Measurements from ENCODE around the gene TEAD1. TPM values are rescaled to one million over a fixed set of nuclear protein-coding genes. Genes with fewer than 3 reads are reported as not detected.

The TEAD1 gene
- total and polyA plus RNA-seq, 2 donors (not counting 3 experiments of a cell fraction or from before 2014, with no cell fraction given) = 15.3 to 49.0 TPM

DNA sequence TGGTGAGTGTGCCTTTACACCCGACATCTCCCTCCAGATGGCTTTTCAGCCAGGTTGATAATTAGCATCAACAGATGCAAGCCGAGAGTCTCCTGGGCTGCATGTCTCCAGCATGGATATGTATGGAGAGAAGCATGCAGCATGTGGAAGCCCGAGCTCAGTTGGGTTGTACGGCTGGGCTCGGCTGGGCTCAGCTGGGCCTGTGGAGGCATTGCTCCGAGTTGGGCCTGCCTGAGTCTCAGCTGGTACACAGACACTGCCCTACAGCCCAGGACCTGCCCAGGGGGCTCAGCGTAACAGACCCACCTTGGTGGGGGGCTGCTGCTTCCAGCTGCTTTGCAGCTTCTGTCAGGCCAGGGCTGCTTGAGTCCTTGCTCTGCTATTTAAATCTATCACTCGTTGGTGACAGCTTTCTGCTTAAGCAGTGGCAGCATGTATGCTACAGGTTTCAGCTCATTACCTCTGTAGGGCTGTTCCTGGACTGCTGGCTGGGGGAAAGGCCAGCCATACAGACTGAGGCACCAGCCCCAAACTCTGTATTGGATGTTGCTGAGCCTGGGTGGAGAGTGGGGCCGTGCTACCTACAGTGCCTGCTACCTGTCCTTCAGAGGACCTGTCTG is 115.5 kb downstream of the TEAD1 start:
- H3K36me3 ChIP-seq (ENCODE audit: control insufficient read depth in 2 of 2, extremely low read depth in 1 of 2, insufficient read depth in 2 of 2, low read length in 2 of 2) = no peaks in the 10 kb centered on the region
- DNase-seq (ENCODE audit: low read depth, low spot score) = no peak
- no peak overlapping the region for H3K4me2 ChIP-seq (ENCODE audit: insufficient read depth, low read length)
- H3K27me3 ChIP-seq (ENCODE audit: control insufficient read depth in 2 of 2, insufficient read depth in 2 of 2, low read length in 2 of 2) = no peaks in the 10 kb centered on the region
- no peak overlapping the region for H3K27ac ChIP-seq (ENCODE audit: insufficient read depth, low read depth, low read length)
- H3K4me1 ChIP-seq (ENCODE audit: control insufficient read depth, extremely low read depth, insufficient read depth, low read length) = peaks cover 14% of the 10 kb centered on the region
- dilution Hi-C loops (cut with MboI; ENCODE audit: extremely low pct_ligation_motif_present, low sequenced_read_pairs) (no loop called here), intact Hi-C loops (cut with micrococcal nuclease) (no loop called here)
- H3K9me3 ChIP-seq (replicated peaks; ENCODE audit: control insufficient read depth, insufficient read depth, low read length) = no peaks in the 10 kb centered on the region
- TF ChIP-seq FOS (IDR thresholded peaks at IDR 0.05; ENCODE audit: borderline replicate concordance, insufficient read depth, low read length) (no peak), POLR2A (IDR thresholded peaks at IDR 0.05; ENCODE audit: low read depth, low read length) (no peak), MYC (IDR thresholded peaks at IDR 0.05; ENCODE audit: low read depth, low read length) (no peak), EZH2 (IDR thresholded peaks at IDR 0.05; ENCODE audit: borderline replicate concordance, low read depth, low read length, severe bottlenecking) (no peak), JUN (IDR thresholded peaks at IDR 0.05; ENCODE audit: borderline replicate concordance, insufficient read depth, insufficient read length, low read depth) (no peak), POLR2AphosphoS5 (IDR thresholded peaks at IDR 0.05; ENCODE audit: insufficient read depth, low read depth, low read length) (no peak), GATA2 (IDR thresholded peaks at IDR 0.05; ENCODE audit: insufficient read depth, insufficient read length, low read depth, low read length) (no peak)
- TF ChIP-seq, protein P1, sequence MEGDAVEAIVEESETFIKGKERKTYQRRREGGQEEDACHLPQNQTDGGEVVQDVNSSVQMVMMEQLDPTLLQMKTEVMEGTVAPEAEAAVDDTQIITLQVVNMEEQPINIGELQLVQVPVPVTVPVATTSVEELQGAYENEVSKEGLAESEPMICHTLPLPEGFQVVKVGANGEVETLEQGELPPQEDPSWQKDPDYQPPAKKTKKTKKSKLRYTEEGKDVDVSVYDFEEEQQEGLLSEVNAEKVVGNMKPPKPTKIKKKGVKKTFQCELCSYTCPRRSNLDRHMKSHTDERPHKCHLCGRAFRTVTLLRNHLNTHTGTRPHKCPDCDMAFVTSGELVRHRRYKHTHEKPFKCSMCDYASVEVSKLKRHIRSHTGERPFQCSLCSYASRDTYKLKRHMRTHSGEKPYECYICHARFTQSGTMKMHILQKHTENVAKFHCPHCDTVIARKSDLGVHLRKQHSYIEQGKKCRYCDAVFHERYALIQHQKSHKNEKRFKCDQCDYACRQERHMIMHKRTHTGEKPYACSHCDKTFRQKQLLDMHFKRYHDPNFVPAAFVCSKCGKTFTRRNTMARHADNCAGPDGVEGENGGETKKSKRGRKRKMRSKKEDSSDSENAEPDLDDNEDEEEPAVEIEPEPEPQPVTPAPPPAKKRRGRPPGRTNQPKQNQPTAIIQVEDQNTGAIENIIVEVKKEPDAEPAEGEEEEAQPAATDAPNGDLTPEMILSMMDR (IDR thresholded peaks at IDR 0.05; ENCODE audit: extremely low read depth in 1 of 2, insufficient read depth in 1 of 2, low read depth in 1 of 2, low read length in 2 of 2) = no peak
- TF ChIP-seq, protein P2, sequence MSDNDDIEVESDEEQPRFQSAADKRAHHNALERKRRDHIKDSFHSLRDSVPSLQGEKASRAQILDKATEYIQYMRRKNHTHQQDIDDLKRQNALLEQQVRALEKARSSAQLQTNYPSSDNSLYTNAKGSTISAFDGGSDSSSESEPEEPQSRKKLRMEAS (IDR thresholded peaks at IDR 0.05; ENCODE audit: insufficient read depth, insufficient read length) = no peak
- ChIA-PET CTCF (interaction anchor here (0.8 to 2.4 kb wide), 3 partner anchors 11 to 20 kb away, joined by 3 to 8 read pairs (median 3); no protein-coding TSS in a partner anchor), POLR2A (no interaction called here)
- H3K9me1 ChIP-seq (replicated peaks; ENCODE audit: control insufficient read depth, extremely low read depth, insufficient read depth, low read length) = no peaks in the 10 kb centered on the region
- H2AFZ ChIP-seq (ENCODE audit: low read depth, low read length) = no peak overlapping the region
- no peak overlapping the region for H3K9ac ChIP-seq (replicated peaks; ENCODE audit: extremely low read depth, insufficient read depth, low read length)
- no peak for FAIRE-seq
- no peak overlapping the region for H3K4me3 ChIP-seq (replicated peaks in 1 of 3; ENCODE audit: insufficient read depth in 1 of 3, low read depth in 1 of 3, low read length in 3 of 3)
- no peaks in the 10 kb centered on the region for H4K20me1 ChIP-seq (replicated peaks; ENCODE audit: control insufficient read depth, extremely low read depth, insufficient read depth, low read length)
- H3K79me2 ChIP-seq (ENCODE audit: control insufficient read depth, insufficient read depth, low read length) = peaks cover 8% of the 10 kb centered on the region
- BruUV-seq (replicated peaks) = no TSS peak
